ENCODE results near the gene MYMK. TPM values are rescaled to one million over a fixed set of nuclear protein-coding genes. Genes with fewer than 3 reads are reported as not detected.

Gene MYMK
- polyA plus RNA-seq, 3 donors, result not detected

- no peak overlapping the region for H3K4me2 ChIP-seq (replicated peaks; ENCODE audit: extremely low read depth, low read length, poor library complexity, severe bottlenecking)
- peaks cover 4 to 5% of the 10 kb centered on the region in 2 donors for H3K4me1 ChIP-seq (ENCODE audit: control insufficient read depth in 1 of 2, insufficient read depth in 2 of 2, low read length in 2 of 2)
- Mint-ChIP-seq H3K36me3 (no peaks in the 10 kb centered on the region), H3K4me1 (peaks cover 4% of the 10 kb centered on the region), H3K9me3 (no peaks in the 10 kb centered on the region), H3K4me3 (no peak overlapping the region), H3K27me3 (ENCODE audit: low read depth in 3 of 3) (peaks cover 0 to 10% (median 3%) of the 10 kb centered on the region in 3 donors), H3K27ac (no peak overlapping the region)
- H3K36me3 ChIP-seq (replicated peaks in 1 of 2; ENCODE audit: control insufficient read depth in 1 of 2, insufficient read depth in 2 of 2, low read length in 2 of 2), result no peaks in the 10 kb centered on the region
- no peak overlapping the region for H3K27ac ChIP-seq (ENCODE audit: low read depth in 1 of 2, low read length in 2 of 2)
- no peaks in the 10 kb centered on the region for H3K79me2 ChIP-seq (ENCODE audit: insufficient read depth, low read length)
- H4K20me1 ChIP-seq (ENCODE audit: insufficient read depth, low read length), result no peaks in the 10 kb centered on the region
- intact Hi-C loops (cut with micrococcal nuclease), result no loop called here
- no peaks in the 10 kb centered on the region for H3K27me3 ChIP-seq (ENCODE audit: control insufficient read depth in 2 of 2, insufficient read depth in 2 of 2, low read length in 2 of 2)
- 90% methylated on average over 10 of the region's 10 CpGs for WGBS (ENCODE audit: insufficient coverage)
- H3K4me3 ChIP-seq (replicated peaks in 1 of 3; ENCODE audit: low read depth in 2 of 3, low read length in 3 of 3), result no peak overlapping the region
- no peak for DNase-seq
- H2AFZ ChIP-seq (ENCODE audit: insufficient read depth, low read depth, low read length, poor library complexity, severe bottlenecking), result no peak overlapping the region
- no peaks in the 10 kb centered on the region for H3K9me3 ChIP-seq (replicated peaks in 1 of 2; ENCODE audit: control insufficient read depth in 1 of 2, insufficient read depth in 1 of 2, low read length in 2 of 2)
- no peak for TF ChIP-seq CTCF (IDR thresholded peaks at IDR 0.05)
- H3K9ac ChIP-seq (ENCODE audit: insufficient read depth, low read length, poor library complexity, severe bottlenecking), result no peak overlapping the region
Observed at GRCh38 chr9:133553123-133553522, 28.4 kb upstream of the MYMK start.

DNA sequence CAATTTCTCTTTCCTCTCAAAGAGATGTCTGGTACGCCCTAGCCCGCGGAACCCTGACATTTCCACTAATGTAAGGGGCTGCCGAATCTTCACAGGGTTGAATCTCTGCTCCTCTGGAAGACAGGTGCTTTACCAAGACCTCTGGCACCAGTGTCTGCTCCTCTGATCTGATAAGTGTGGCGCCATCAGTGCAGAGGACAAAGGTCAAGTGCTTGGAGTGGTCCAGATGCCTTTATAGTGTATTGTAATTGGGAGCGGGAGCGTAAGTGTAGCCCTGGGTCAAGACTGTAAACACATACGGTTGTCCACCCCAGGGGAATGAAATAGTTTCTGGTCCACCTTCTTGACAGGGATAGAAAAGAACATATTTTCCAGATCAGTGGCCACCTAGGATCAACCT, 27.5 kb upstream of the MYMK start:
- DNase-seq, result no peak
- H4K20me1 ChIP-seq (ENCODE audit: insufficient read depth, low read length), result no peaks in the 10 kb centered on the region
- H3K27ac ChIP-seq (ENCODE audit: low read depth in 1 of 2, low read length in 2 of 2), result no peak overlapping the region
- H3K27me3 ChIP-seq (ENCODE audit: control insufficient read depth in 2 of 2, insufficient read depth in 2 of 2, low read length in 2 of 2), result no peaks in the 10 kb centered on the region
- Mint-ChIP-seq H3K27me3 (ENCODE audit: low read depth in 3 of 3) (peaks cover 0 to 7% (median 0%) of the 10 kb centered on the region in 3 donors), H3K27ac (no peak overlapping the region), H3K4me1 (no peaks in the 10 kb centered on the region), H3K36me3 (no peaks in the 10 kb centered on the region), H3K9me3 (no peaks in the 10 kb centered on the region), H3K4me3 (no peak overlapping the region)
- no peak overlapping the region for H3K4me3 ChIP-seq (replicated peaks in 1 of 3; ENCODE audit: low read depth in 2 of 3, low read length in 3 of 3)
- no peaks in the 10 kb centered on the region for H3K9me3 ChIP-seq (replicated peaks in 1 of 2; ENCODE audit: control insufficient read depth in 1 of 2, insufficient read depth in 1 of 2, low read length in 2 of 2)
- no peaks in the 10 kb centered on the region for H3K36me3 ChIP-seq (replicated peaks in 1 of 2; ENCODE audit: control insufficient read depth in 1 of 2, insufficient read depth in 2 of 2, low read length in 2 of 2)
- no peaks in the 10 kb centered on the region for H3K4me1 ChIP-seq (ENCODE audit: control insufficient read depth in 1 of 2, insufficient read depth in 2 of 2, low read length in 2 of 2)
- no peak overlapping the region for H3K4me2 ChIP-seq (replicated peaks; ENCODE audit: extremely low read depth, low read length, poor library complexity, severe bottlenecking)
- no peak overlapping the region for H2AFZ ChIP-seq (ENCODE audit: insufficient read depth, low read depth, low read length, poor library complexity, severe bottlenecking)
- no peaks in the 10 kb centered on the region for H3K79me2 ChIP-seq (ENCODE audit: insufficient read depth, low read length)
- 100% methylated on average over 1 of the region's 8 CpGs for WGBS (ENCODE audit: insufficient coverage)
- intact Hi-C loops (cut with micrococcal nuclease), result no loop called here
- TF ChIP-seq CTCF (IDR thresholded peaks at IDR 0.05), result no peak
- H3K9ac ChIP-seq (ENCODE audit: insufficient read depth, low read length, poor library complexity, severe bottlenecking), result no peak overlapping the region

Measured in CD14-positive monocyte (primary cell).